Gastrocnemius medialis (tissue), 4 donors: ENCODE measurements around the gene ATF7IP.

Source experiments
- POLR2A ChIP-seq, 2 donors: fragments of 450-650 bp; IDR thresholded peaks; one replicate each; pipeline ENCODE4 v1.6.1; 2017; ENCODE audit warnings: antibody characterized with exemption in 2 of 2, mild to moderate bottlenecking in 2 of 2, moderate library complexity in 2 of 2
- TF ChIP-seq, protein P1 (sequence below), 5 experiments: fragments of 450-650 bp in 3 of 5; fragments of 200-600 bp in 2 of 5; sonication (generic) in 2 of 5; IDR thresholded peaks in 4 of 5; conservative IDR thresholded peaks in 1 of 5; 1 replicate in 4 of 5; 2 replicates in 1 of 5; pipeline ENCODE4 v1.5.1; 2016 to 2019; ENCODE audit warnings: antibody characterized with exemption in 5 of 5, mild to moderate bottlenecking in 3 of 5, moderate library complexity in 3 of 5

DNA sequence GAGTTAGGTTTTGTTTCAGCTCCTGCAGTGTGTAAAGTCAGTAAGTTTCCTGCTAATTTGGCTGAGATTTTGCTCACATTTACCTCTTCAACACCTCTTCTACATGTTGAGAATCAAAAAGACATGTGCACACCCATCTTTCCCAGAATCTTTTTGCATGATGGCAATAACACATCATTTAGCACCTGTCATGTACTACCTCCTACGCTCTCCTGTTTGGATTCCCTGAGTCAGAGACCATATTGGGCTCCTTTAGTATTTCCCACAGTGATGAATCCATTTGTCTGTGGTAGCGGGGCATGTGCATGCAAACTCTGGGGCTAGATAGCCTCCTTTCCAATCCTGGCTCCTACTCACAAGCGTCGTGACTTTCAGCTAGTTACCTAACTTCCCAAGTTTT lies 182.1 kb downstream of the ATF7IP start:
- TF ChIP-seq POLR2A (IDR thresholded peaks at IDR 0.05): no peak
- TF ChIP-seq, protein P1, sequence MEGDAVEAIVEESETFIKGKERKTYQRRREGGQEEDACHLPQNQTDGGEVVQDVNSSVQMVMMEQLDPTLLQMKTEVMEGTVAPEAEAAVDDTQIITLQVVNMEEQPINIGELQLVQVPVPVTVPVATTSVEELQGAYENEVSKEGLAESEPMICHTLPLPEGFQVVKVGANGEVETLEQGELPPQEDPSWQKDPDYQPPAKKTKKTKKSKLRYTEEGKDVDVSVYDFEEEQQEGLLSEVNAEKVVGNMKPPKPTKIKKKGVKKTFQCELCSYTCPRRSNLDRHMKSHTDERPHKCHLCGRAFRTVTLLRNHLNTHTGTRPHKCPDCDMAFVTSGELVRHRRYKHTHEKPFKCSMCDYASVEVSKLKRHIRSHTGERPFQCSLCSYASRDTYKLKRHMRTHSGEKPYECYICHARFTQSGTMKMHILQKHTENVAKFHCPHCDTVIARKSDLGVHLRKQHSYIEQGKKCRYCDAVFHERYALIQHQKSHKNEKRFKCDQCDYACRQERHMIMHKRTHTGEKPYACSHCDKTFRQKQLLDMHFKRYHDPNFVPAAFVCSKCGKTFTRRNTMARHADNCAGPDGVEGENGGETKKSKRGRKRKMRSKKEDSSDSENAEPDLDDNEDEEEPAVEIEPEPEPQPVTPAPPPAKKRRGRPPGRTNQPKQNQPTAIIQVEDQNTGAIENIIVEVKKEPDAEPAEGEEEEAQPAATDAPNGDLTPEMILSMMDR (IDR thresholded peaks at IDR 0.05 in 4 of 5, conservative IDR thresholded peaks at IDR 0.05 in 1 of 5): no peak
